DMS53 (cell line): Measurements from ENCODE around the gene UTS2R.
"Not testable (repeated sequence)": the region's sequence is repeated elsewhere in the genome, so short reads cannot be mapped to it uniquely, and the experiment has no call there.

Source experiments
- DNase-seq: peaks from one replicate; lab custom pipeline; 2025; lab: John Stamatoyannopoulos, UW

Gene UTS2R

DNA sequence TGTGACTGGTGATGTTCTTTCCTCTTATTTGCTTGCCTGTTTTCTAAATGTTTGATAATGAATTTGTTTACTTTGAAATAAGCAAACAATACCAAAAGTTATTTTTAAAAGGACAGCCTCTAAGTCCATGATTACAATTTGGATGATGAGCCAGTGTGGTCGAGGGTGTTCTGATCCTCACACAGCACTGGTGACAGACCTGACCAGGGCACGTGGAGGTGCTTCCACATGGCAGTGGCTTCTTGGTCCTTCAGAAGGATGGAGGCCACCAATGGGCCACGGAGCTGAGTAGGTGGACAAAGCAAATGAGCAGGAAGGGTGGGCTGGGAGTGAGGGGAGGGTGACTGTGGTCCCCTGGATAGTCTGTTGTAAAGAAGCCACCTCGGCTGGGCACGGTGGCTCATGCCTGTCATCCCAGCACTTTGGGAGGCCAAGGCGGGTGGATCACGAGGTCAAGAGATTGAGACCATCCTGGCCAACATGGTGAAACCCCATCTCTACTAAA is 16.7 kb upstream of the UTS2R start:
- DNase-seq: no peak

DNA sequence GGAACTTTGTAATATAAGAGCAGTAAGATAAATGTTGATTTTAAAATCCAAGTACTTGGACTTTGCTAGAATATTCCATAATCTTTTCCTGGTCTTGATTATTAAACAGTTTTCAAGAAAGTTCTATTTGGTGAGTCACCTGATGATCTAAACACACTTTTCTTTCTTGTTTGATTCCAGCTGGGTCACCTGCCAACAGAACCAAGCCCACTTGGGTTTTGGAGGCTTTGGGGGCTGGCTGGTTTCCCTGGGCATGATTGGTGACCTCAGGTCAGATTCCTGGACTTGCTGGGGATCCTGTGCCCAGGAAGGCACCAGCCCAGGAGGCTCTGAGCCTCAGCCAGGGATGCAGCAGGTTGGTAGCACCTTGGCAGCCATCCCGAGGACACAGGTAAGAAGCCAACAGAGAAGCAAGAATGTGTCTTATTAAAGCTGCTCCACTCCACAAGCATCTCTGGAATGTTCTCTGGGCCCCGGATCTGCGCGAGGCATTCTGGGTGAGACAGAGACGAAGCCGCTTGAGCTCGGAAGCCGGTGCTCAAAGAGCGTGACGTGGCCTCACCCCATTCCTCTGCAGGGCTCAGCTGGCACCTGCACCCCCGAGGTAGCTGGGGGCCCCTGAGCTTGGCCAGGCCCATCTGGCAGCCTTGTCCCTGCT is 15.7 kb upstream of the UTS2R start:
- DNase-seq: no peak

DNA sequence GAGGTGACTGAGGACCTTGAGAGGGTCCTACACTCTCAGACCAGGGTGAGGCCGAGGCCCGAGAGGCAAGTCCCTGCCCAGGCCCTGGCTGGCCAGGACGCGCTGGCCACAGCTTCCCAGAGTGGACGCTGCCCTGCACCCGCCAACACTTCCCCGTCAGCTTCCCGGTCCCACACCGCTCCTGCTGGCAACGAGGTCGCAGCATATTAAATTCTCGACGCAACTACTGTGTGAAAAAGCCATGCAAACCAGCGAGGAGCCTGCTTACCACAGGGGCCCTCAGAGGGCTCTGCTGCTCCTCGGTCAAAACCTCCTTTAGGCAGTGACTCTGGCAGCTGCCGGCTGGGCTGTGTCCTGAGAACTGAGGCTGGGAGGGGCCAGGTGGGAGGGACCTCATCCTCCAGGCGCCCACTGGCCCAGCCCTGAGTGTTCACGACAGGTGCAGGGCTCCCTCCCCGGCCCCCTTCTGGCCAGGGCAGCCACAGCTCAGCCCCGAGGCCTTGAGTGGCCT is 14.7 kb upstream of the UTS2R start:
- DNase-seq: peak; percentile 88

DNA sequence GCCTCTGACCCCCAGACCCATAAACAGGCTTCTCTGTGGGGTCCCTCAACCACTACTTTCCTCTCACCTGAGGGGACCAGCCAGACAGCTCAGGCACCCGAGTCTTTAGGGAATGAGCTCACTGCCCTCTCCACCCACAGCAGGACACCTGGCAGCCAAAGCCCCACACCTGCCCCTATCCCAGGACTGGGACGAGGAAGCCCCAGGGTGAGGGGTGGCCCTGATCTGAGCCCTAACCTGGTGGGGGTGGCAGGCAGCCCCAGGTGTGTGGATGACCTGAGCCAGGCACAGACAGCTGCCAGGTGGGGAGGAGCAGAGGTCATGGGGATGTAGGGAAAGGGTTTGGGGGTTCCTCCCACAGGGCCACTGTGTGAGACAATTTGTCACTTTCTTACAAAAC is 14.2 kb upstream of the UTS2R start:
- peak; percentile 72 for DNase-seq

DNA sequence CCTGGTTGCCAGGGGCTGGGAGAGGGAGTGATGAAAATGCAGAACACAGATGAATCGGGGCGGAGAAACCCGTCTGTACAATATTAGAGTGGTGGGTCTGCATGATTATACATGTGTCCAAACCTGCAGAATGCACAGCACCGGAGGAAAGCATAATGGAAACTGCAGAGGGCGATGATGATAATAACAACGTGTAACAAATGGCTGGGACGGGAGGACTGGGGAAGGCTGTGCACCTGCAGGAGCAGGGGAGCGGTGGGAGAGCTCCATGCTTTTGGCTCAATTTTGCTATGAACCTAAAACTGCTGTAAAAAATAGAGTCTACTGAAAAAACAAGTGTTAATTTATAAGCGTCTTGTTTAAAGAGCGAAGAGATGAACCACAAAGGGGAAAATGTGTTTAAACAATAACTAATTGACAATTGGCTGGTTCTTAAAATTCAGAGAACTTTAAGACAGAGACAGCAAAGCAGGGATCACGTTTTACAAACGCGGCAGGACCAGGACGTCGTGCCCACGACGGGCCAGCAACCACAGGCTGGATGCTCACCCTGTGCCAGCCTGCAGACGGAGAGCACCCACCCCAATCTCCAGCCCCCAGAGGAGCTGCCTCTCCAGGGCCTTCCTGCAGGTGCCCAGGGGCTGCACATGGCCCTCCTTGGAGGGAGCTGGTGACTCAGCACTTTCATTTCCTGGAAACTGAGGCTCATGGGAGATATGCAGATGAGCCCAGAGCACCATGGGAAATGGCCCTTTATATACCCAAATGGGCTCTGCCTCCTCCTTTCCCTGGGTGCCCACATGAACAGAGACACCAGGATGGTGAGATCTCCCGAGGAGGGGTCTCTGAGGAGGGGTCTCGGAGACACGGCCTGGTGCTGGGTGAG is 12.9 kb upstream of the UTS2R start, which contains the start of gene TEX19:
TEX19 (plus strand) TSS at position 783 of the 886 bp plus-strand sequence. CDS start 2,904 bp downstream, outside the sequence.
- peak; percentile 71 for DNase-seq

DNA sequence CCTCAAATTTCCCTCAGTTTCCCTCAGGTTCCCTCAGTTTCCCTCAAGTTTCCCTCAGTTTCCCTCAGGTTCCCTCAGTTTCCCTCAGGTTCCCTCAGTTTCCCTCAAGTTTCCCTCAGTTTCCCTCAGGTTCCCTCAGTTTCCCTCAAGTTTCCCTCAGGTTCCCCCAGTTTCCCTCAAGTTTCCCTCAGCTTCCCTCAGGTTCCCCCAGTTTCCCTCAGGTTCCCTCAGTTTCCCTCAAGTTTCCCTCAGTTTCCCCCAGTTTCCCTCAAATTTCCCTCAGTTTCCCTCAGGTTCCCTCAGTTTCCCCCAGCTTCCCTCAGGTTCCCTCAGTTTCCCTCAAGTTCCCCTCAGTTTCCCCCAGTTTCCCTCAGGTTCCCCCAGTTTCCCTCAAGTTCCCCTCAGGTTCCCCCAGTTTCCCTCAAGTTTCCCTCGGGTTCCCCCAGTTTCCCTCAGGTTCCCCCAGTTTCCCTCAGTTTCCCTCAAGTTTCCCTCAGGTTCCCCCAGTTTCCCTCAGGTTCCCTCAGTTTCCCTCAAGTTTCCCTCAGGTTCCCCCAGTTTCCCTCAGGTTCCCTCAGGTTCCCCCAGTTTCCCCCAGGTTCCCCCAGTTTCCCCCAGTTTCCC is 12.0 kb upstream of the UTS2R start:
- not testable (repeated sequence) for DNase-seq

DNA sequence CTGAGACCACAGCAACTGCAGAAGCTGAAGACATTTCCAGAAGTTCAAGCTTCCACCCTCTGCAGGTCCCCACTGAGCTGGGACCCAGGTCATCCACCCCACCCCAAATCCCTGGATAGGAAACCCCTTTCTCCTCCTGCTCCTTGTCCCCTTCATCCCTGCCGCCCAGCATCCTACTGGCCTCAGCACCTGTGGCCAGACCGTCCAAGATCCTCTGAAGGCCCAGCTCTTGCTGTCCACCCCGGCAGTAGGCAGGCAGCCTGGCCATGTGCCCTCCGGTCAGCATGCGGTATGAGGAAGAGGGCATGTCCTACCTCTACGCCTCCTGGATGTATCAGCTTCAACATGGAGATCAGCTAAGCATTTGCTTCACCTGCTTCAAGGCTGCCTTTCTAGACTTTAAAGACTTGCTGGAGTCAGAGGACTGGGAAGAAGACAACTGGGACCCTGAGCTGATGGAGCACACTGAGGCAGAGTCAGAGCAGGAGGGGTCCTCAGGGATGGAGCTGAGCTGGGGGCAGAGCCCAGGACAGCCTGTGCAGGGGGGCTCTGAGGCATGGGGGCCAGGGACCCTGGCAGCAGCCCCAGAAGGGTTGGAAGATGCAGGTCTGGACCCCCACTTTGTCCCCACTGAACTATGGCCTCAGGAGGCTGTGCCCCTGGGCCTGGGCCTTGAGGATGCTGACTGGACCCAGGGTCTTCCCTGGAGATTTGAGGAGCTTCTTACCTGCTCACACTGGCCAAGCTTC is 9.5 kb upstream of the UTS2R start:
- no peak for DNase-seq

DNA sequence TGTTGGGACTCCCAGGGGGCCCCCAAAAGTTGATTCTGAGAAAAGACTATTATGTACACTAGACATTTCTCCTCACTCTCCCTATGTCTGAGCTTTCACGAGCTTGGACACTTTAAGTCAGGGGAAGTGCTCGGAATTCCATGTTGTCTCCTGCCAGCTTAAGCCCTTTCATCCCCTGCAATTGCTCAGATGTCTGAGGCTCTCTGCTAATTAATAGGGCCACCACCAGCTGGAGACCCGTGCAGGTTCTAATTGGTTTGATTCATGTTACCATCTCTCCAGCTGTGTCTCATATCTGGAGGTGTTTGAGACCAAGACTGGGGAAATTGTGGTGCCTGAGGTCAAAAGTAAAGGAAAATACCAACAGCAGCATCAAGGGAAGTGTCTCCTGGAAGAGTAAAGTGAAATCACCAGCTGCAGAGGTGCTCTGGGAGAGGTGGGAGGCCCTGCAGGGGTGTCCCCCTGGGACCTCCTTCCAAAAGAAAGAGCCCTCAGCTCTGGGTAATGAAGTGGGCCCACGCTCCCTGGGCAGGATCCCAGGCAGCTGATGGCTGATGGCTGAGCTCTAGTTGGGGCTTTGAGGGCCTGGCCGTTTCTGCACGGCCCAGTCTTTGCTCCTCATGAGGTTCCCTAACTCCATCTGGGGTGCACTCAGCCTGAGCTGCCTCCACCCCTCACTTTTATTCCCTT is 5.8 kb upstream of the UTS2R start:
- no peak for DNase-seq

DNA sequence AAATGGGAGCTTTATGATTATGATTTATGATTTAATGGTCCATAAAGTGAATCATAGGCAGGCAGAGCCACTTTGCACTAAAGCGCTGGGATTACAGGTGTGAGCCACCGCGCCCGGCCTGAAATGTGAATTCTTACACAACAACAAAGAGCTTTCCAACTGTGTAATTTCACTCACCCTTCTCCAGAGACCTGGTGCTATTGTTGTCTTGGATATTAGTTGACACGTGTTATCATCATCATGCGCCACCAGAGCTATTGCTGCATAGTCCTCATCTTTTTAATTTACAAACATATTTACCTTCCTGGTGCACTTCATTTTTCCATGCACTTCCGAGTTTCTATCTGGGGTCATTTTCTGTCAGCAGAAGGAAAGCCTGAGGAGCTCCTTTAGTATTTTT is 4.8 kb upstream of the UTS2R start:
- DNase-seq: no peak

DNA sequence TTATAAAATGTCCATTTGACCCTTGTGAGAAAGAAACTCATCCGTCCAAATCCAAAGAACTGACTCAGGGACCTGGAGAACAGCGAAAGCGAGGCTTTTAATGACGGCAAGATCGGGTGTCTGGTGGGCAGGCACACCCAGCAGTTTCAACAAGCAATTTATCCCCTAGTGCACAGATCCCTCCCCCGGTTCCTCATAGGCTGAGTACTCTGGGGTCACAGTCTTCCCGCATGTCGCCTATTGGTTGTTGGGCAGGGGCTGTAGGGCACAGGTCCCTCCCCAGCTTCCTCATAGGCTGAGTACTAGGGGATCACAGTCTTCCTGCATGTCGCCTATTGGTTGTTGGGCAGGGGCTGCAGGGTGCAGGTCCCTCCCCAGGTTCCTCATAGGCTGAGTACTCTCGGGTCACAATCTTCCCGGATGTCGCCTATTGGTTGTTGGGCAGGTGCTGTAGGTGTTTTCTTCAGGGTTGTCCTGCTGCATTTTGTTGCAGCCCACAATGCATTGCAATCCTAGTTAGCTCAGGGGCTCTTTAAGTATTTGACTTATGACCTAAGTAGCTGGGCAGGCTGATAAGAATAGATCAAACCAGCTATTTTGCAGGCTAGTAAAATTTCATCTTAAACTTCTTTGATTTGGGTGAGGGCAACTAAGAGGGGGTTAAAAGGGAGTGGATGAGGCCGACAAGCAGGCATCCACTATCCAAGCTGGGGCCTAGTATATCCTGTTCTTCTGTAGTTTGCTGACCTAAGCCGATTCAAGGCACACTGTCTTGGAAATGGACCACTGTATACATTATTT is 3.6 kb upstream of the UTS2R start:
- no peak for DNase-seq

DNA sequence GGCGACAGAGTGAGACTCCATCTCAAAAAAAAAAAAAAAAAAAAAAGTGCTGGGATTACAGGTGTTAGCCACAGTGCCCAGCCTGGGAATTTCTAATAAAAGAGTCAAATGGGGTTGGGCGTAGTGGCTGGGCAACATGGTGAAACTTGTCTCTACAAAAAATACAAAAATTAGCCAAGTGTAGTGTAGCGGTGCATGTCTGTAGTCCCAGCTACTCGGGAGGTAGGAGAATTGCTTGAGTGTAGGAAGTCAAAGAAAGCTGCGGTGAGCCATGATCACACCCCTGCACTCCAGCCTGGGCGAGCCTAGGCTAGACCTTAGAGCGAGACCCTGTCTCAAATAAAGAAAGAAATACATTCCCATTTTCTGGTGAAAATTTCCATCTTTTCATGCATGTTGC is 2.4 kb upstream of the UTS2R start:
- no peak for DNase-seq

DNA sequence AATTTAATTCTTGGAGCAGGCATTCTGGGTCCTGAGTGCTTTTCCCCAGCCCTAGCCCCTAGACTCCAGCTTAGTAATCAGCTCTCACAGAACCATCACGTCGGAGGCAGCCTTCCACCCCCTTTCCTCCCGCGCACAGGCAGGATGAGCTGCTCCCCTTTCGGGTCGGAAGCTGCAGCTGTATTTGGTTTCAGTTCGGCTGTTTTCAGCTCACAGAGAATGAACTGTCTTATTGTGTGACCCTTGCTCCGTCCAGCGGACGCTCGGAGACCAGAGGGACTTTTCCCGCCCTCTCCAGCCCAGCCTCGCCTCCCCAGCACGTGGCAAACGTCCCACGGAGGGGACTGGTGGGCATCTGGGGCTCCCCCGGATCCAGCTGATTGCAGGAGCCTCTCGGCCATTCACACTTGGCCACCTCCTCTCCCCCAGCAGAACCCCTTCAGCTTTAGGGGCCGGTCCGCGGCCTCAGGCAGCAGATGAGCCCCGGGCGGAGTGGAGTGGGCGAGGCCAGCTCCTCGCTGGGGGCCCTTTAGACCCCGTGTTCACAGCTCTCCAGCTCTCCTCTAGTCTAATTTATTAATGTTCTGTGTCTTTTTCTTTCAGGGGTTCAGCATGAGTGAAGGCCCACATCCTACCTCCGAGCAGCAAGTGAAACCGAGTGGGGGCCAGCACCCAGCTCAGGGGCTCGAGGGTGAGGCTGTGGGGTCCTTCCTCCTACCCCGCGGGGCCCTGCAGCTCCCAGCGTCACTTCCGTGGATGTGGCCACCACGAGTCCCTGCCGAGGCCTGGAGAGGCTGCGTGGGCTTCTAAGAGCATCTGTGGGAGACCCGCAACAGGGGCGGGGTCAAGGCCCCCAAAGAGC is 863 bp upstream of the UTS2R start:
- DNase-seq: peak; percentile 60

DNA sequence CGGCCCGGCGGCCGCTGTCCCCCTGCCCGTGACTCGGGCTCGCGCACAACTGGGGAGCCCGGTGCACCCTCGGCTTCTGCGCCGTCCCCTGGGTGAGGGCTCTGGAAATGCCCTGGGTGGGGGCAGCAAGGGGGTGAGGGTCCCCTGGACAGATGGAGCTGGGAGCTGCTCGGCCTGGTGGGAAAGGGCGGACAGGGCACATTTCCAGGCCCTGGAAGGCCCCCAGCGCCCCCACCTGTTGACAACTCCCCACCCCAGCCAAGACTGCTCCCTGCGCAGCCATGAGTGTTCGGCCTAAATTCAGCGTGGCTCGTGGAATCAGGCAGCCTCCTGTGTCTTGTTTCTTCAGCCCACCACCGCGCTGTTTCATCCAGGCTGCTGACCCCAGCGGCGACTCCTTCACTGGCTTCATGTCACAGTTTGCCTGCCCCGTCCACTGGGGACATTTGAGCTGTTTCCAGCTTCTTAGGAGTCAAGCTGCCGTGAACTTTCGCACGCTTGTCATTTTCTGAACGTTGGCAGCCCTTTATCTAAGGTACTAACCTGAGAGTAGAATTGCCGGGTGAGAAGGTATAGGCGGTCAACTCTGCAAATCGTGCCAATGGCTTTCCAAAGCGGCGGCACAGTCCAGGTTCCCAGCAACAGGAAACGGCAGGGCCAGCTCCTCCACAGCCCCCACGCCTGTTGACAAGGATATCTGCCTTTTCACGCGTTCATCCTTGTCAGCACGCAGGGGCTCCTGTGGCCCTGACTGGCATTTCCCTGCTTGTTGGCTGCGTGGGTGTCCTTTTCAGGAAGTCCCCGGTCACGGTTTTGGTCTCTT is 895 bp downstream of the UTS2R start:
- peak; percentile 50 for DNase-seq

DNA sequence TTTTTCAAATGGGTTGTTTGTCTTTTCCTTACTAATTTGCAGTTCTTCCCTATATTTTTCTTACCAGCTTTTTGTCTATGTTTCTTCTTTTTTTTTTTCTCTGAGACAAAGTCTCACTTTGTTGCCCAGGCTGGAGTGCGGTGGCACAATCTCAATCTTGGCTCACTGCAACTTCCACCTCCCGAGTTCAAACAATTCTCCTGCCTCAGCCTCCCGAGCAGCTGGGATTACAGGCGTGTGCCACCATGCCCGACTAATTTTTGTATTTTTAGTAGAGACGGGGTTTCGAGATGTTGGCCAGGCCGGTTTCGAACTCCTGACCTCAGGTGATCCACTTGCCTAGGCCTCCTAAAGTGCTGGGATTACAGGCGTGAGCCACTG is 1.5 kb downstream of the UTS2R start:
- not testable (repeated sequence) for DNase-seq

DNA sequence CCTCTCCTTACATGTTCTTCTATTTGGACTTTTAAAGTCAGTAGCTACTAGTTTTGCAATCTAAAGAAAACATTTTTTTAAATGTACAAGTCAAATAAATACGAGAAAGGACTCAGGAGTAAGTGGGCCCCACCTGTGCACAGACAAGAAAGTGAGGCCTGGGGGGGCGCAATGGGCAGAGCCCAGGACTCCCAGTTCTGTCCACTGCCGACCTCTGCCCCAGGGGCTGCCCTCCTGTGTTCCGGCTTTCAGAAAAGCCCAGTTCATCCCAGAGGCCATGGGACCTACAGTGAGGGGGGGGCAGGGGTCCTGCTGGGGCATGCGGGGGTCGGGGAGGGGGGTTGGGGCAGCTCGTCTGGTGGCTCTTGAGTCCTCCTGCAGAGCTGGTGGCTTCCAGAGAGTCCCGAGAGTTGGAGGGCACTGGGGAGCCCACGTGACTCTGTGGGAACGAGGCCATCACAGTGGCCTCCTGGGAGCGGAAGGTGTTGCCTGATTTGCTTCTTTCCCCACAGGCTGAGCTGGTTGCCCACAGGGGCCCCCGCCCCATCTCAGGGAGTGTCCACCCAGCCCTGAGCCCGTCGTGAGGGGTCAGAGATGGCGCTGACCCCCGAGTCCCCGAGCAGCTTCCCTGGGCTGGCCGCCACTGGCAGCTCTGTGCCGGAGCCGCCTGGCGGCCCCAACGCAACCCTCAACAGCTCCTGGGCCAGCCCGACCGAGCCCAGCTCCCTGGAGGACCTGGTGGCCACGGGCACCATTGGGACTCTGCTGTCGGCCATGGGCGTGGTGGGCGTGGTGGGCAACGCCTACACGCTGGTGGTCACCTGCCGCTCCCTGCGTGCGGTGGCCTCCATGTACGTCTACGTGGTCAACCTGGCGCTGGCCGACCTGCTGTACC is 2.4 kb downstream of the UTS2R start:
- DNase-seq: peak; percentile 69

DNA sequence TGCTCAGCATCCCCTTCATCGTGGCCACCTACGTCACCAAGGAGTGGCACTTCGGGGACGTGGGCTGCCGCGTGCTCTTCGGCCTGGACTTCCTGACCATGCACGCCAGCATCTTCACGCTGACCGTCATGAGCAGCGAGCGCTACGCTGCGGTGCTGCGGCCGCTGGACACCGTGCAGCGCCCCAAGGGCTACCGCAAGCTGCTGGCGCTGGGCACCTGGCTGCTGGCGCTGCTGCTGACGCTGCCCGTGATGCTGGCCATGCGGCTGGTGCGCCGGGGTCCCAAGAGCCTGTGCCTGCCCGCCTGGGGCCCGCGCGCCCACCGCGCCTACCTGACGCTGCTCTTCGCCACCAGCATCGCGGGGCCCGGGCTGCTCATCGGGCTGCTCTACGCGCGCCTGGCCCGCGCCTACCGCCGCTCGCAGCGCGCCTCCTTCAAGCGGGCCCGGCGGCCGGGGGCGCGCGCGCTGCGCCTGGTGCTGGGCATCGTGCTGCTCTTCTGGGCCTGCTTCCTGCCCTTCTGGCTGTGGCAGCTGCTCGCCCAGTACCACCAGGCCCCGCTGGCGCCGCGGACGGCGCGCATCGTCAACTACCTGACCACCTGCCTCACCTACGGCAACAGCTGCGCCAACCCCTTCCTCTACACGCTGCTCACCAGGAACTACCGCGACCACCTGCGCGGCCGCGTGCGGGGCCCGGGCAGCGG is 3.2 kb downstream of the UTS2R start:
- peak; percentile 76 for DNase-seq
